ENCODE results near the gene B3GALT6. TPM values are rescaled to one million over a fixed set of nuclear protein-coding genes. Genes with fewer than 3 reads are reported as not detected.

Gene B3GALT6
- polyA plus RNA-seq, 10 donors: 12.1 to 21.2 (median 15.6) TPM

- DNase-seq: no peak
Measured at GRCh38 chr1:1228596-1229321, 3.3 kb upstream of the B3GALT6 start.

- no peak for DNase-seq
Measured at GRCh38 chr1:1229770-1230169, 2.3 kb upstream of the B3GALT6 start.

GRCh38 chr1:1230656-1231399 is 1.2 kb upstream of the B3GALT6 start:
- DNase-seq: no peak

GRCh38 chr1:1231400-1232207 is 433 bp upstream of the B3GALT6 start, which contains the start of gene SDF4:
SDF4 (minus strand) TSS chr1:1232001; CDS start chr1:1228772, 3,229 bp downstream.
- peak; percentile 98 to 99 (median 98) for DNase-seq

- no peak for DNase-seq
Measured at GRCh38 chr1:1232796-1233566, 944 bp downstream of the B3GALT6 start.

- DNase-seq: no peak
Measured at GRCh38 chr1:1233567-1233892, 1.5 kb downstream of the B3GALT6 start.

GRCh38 chr1:1234180-1234808 is 2.3 kb downstream of the B3GALT6 start:
- DNase-seq: no peak

- no peak for DNase-seq
Measured at GRCh38 chr1:1235016-1235744, 3.1 kb downstream of the B3GALT6 start.

GRCh38 chr1:1236176-1236763 is 4.2 kb downstream of the B3GALT6 start:
- DNase-seq: peak in 1 of 3 donors; percentile 51

GRCh38 chr1:1236945-1237873 is 5.2 kb downstream of the B3GALT6 start:
- DNase-seq: peak in 1 of 3 donors; percentile 45

- no peak for DNase-seq
Measured at GRCh38 chr1:1237874-1238701, 6.1 kb downstream of the B3GALT6 start.

GRCh38 chr1:1238702-1239178 is 6.7 kb downstream of the B3GALT6 start:
- DNase-seq: no peak

GRCh38 chr1:1239227-1239613 is 7.2 kb downstream of the B3GALT6 start:
- DNase-seq: no peak

- DNase-seq: no peak
Measured at GRCh38 chr1:1239614-1240347, 7.7 kb downstream of the B3GALT6 start.

GRCh38 chr1:1240348-1240732 is 8.3 kb downstream of the B3GALT6 start:
- DNase-seq: no peak

GRCh38 chr1:1240822-1241587 is 9.0 kb downstream of the B3GALT6 start:
- no peak for DNase-seq
